BLaER1 treated with 17β-estradiol and CSF1 and Interleukin-3, amounts not matched to agents 10 nM and 100 nM (cell line): ENCODE measurements around the gene NFIX.

Source experiments
- H3K27ac ChIP-seq, 11 experiments: shearing (Covaris generic); formaldehyde crosslinking; 2 replicates each; pipeline ENCODE4 v1.8.1; 2022
- H3K27me3 ChIP-seq, 11 experiments: shearing (Covaris generic); formaldehyde crosslinking; 2 replicates each; pipeline ENCODE4 v1.8.1; 2022
- H3K36me3 ChIP-seq, 11 experiments: shearing (Covaris generic); formaldehyde crosslinking; 2 replicates each; pipeline ENCODE4 v1.8.1; 2022
- H3K4me1 ChIP-seq, 10 experiments: shearing (Covaris generic); formaldehyde crosslinking; 2 replicates each; pipeline ENCODE4 v1.8.1; 2022
- H3K4me2 ChIP-seq, 11 experiments: shearing (Covaris generic); formaldehyde crosslinking; 2 replicates each; pipeline ENCODE4 v1.8.1; 2022
- H3K4me3 ChIP-seq, 10 experiments: shearing (Covaris generic); formaldehyde crosslinking; 2 replicates each; pipeline ENCODE4 v1.8.1; 2022
- H3K9ac ChIP-seq, 11 experiments: shearing (Covaris generic); formaldehyde crosslinking; 2 replicates each; pipeline ENCODE4 v1.8.1; 2022
- H3K9me3 ChIP-seq, 11 experiments: shearing (Covaris generic); formaldehyde crosslinking; replicated peaks in 1 of 11; 2 replicates each; pipeline ENCODE4 v1.8.1; 2022
- H4K20me1 ChIP-seq, 11 experiments: shearing (Covaris generic); formaldehyde crosslinking; 2 replicates each; pipeline ENCODE4 v1.8.1; 2022
- Cebpa-rat ChIP-seq, 11 experiments: shearing (Covaris generic); IDR thresholded peaks; 2 replicates each; pipeline ENCODE4 v1.8.1; 2022

NFIX gene

GRCh38 chr19:13095934-13096927 is 101.0 kb downstream of the NFIX start:
- peak overlapping the region; percentile 54 to 86 (median 67) for H3K4me3 ChIP-seq
- peak overlapping the region; percentile 79 to 100 (median 98) for H3K4me2 ChIP-seq
- H3K36me3 ChIP-seq, result peaks cover 0 to 27% (median 20%) of the 10 kb centered on the region in 11 experiments; a peak in 19 of 22 replicates
- H3K27me3 ChIP-seq, result peaks cover 0 to 29% (median 20%) of the 10 kb centered on the region in 11 experiments; a peak in 14 of 22 replicates
- H3K27ac ChIP-seq, result peak overlapping the region; percentile 60 to 87 (median 74); a peak in 20 of 22 replicates
- peak overlapping the region; percentile 70 to 96 (median 79) for H3K9ac ChIP-seq
- no peak for TF ChIP-seq Cebpa-rat (IDR thresholded peaks at IDR 0.05)
- H3K4me1 ChIP-seq, result peaks cover 71 to 95% (median 90%) of the 10 kb centered on the region in 10 experiments
- H3K9me3 ChIP-seq, result no peaks in the 10 kb centered on the region
- peaks cover 3 to 52% (median 26%) of the 10 kb centered on the region in 11 experiments; a peak in 18 of 22 replicates for H4K20me1 ChIP-seq

- Histone ChIP-seq H3K9me3 (no peaks in the 10 kb centered on the region), H3K27me3 (peaks cover 0 to 29% (median 20%) of the 10 kb centered on the region in 11 experiments; a peak in 14 of 22 replicates), H4K20me1 (peaks cover 3 to 58% (median 34%) of the 10 kb centered on the region in 11 experiments; a peak in 19 of 22 replicates), H3K4me2 (peak overlapping the region; percentile 79 to 100 (median 98)), H3K4me3 (peak overlapping the region; percentile 43 to 86 (median 67)), H3K27ac (peak overlapping the region; percentile 60 to 87 (median 74)), H3K9ac (peak overlapping the region; percentile 70 to 96 (median 79)), H3K36me3 (peaks cover 0 to 32% (median 20%) of the 10 kb centered on the region in 11 experiments; a peak in 19 of 22 replicates), H3K4me1 (peaks cover 63 to 94% (median 88%) of the 10 kb centered on the region in 10 experiments)
- TF ChIP-seq Cebpa-rat (IDR thresholded peaks at IDR 0.05), result no peak
These were observed 101.8 kb downstream of the NFIX start for GRCh38 chr19:13097033-13097462.

- Histone ChIP-seq H3K36me3 (peaks cover 0 to 32% (median 20%) of the 10 kb centered on the region in 11 experiments; a peak in 19 of 22 replicates), H3K4me3 (peak overlapping the region; percentile 43 to 86 (median 67)), H4K20me1 (peaks cover 3 to 58% (median 35%) of the 10 kb centered on the region in 11 experiments; a peak in 19 of 22 replicates), H3K4me1 (peaks cover 57 to 94% (median 83%) of the 10 kb centered on the region in 10 experiments), H3K27ac (peak overlapping the region; percentile 60 to 87 (median 74)), H3K9ac (peak overlapping the region; percentile 70 to 96 (median 79)), H3K9me3 (no peaks in the 10 kb centered on the region), H3K27me3 (peaks cover 0 to 29% (median 20%) of the 10 kb centered on the region in 11 experiments; a peak in 14 of 22 replicates), H3K4me2 (peak overlapping the region; percentile 79 to 100 (median 98))
- TF ChIP-seq Cebpa-rat (IDR thresholded peaks at IDR 0.05), result no peak
These were observed 102.4 kb downstream of the NFIX start for GRCh38 chr19:13097463-13098258.

- Histone ChIP-seq H3K9ac (peak overlapping the region; percentile 70 to 98 (median 80)), H4K20me1 (peaks cover 3 to 55% (median 35%) of the 10 kb centered on the region in 11 experiments; a peak in 19 of 22 replicates), H3K4me3 (peak overlapping the region; percentile 48 to 87 (median 78)), H3K4me1 (peaks cover 55 to 93% (median 79%) of the 10 kb centered on the region in 10 experiments), H3K4me2 (peak overlapping the region; percentile 79 to 100 (median 98)), H3K27ac (peak overlapping the region; percentile 70 to 87 (median 81)), H3K9me3 (no peaks in the 10 kb centered on the region), H3K27me3 (peaks cover 0 to 29% (median 20%) of the 10 kb centered on the region in 11 experiments; a peak in 14 of 22 replicates), H3K36me3 (peaks cover 0 to 32% (median 20%) of the 10 kb centered on the region in 11 experiments; a peak in 19 of 22 replicates)
- TF ChIP-seq Cebpa-rat (IDR thresholded peaks at IDR 0.05), result no peak
These were observed 103.2 kb downstream of the NFIX start for GRCh38 chr19:13098277-13099072.

- H3K4me2 ChIP-seq, result peak overlapping the region; percentile 79 to 100 (median 98)
- TF ChIP-seq Cebpa-rat (IDR thresholded peaks at IDR 0.05), result no peak
- no peaks in the 10 kb centered on the region for H3K9me3 ChIP-seq
- H3K9ac ChIP-seq, result peak overlapping the region; percentile 70 to 98 (median 80)
- H3K27ac ChIP-seq, result peak overlapping the region; percentile 70 to 87 (median 81)
- peaks cover 56 to 91% (median 78%) of the 10 kb centered on the region in 10 experiments for H3K4me1 ChIP-seq
- H3K27me3 ChIP-seq, result peaks cover 0 to 29% (median 20%) of the 10 kb centered on the region in 11 experiments; a peak in 14 of 22 replicates
- H3K4me3 ChIP-seq, result peak overlapping the region; percentile 48 to 87 (median 78)
- H3K36me3 ChIP-seq, result peaks cover 0 to 32% (median 20%) of the 10 kb centered on the region in 11 experiments; a peak in 19 of 22 replicates
- peaks cover 3 to 50% (median 35%) of the 10 kb centered on the region in 11 experiments; a peak in 19 of 22 replicates for H4K20me1 ChIP-seq
These were observed 104.1 kb downstream of the NFIX start for GRCh38 chr19:13099073-13099999.

- Histone ChIP-seq H3K4me3 (peak overlapping the region; percentile 69 to 87 (median 79); a peak in 19 of 20 replicates), H3K27me3 (peaks cover 0 to 29% (median 20%) of the 10 kb centered on the region in 11 experiments; a peak in 14 of 22 replicates), H3K9ac (peak overlapping the region; percentile 78 to 98 (median 85)), H3K36me3 (peaks cover 0 to 32% (median 20%) of the 10 kb centered on the region in 11 experiments; a peak in 19 of 22 replicates), H3K4me1 (peaks cover 58 to 90% (median 77%) of the 10 kb centered on the region in 10 experiments), H3K27ac (peak overlapping the region; percentile 70 to 87 (median 81)), H3K9me3 (no peaks in the 10 kb centered on the region), H4K20me1 (peaks cover 3 to 48% (median 34%) of the 10 kb centered on the region in 11 experiments; a peak in 19 of 22 replicates), H3K4me2 (peak overlapping the region; percentile 79 to 100 (median 98))
- TF ChIP-seq Cebpa-rat (IDR thresholded peaks at IDR 0.05), result no peak
These were observed 104.8 kb downstream of the NFIX start for GRCh38 chr19:13100031-13100588.
